ENCODE data around the gene PLEKHB1.

- TF ChIP-seq CTCF (IDR thresholded peaks at IDR 0.05) (no peak), EP300 (IDR thresholded peaks at IDR 0.05) (no peak), POLR2A (IDR thresholded peaks at IDR 0.05) (no peak)
Measured at GRCh38 chr11:73645121-73645969, 1.0 kb upstream of the PLEKHB1 start.
